Left lung (tissue), 10 donors: ENCODE results near the gene GNAS-AS1. TPM values are rescaled to one million over a fixed set of nuclear protein-coding genes. Genes with fewer than 3 reads are reported as not detected.
A peak's percentile ranks its signal among the peaks of the same experiment; 100 is the strongest.

ENCODE experiments used
- ATAC-seq: fragments of 200-7000 bp; cut with Tn5 transposase; one replicate; pipeline ENCODE4 v1.9.1; 2020; ENCODE audit warnings: moderate library complexity
- DNase-seq, 4 donors: peaks; one replicate each; pipeline ENCODE4 v3.0.0-alpha.2; 2013 to 2020
- H3K27ac ChIP-seq, 2 donors: fragments of 200-600 bp; sonication (generic) in 1 of 2; one replicate each; pipeline versions ENCODE4 v1.5.0 to v1.8.0; 2020 to 2021
- H3K27me3 ChIP-seq, 2 donors: fragments of 200-600 bp; sonication (generic) in 1 of 2; one replicate each; pipeline versions ENCODE4 v1.5.0 to v1.8.0; 2020 to 2021
- H3K36me3 ChIP-seq, 2 donors: fragments of 200-600 bp; sonication (generic) in 1 of 2; one replicate each; pipeline versions ENCODE4 v1.5.0 to v1.8.0; 2020 to 2021
- H3K4me1 ChIP-seq, 2 donors: fragments of 200-600 bp; one replicate each; pipeline ENCODE4 v1.8.0; 2021
- H3K4me3 ChIP-seq, 2 donors: fragments of 200-600 bp; sonication (generic) in 1 of 2; one replicate each; pipeline versions ENCODE4 v1.5.0 to v1.8.0; 2020 to 2021; ENCODE audit warnings: mild to moderate bottlenecking in 1 of 2
- H3K9me3 ChIP-seq, 2 donors: fragments of 200-600 bp; sonication (generic) in 1 of 2; one replicate each; pipeline versions ENCODE4 v1.5.0 to v1.8.0; 2020 to 2021
- intact Hi-C, 2 donors: fragments of 100-400 bp; cut with DNase I; formaldehyde crosslinking; loops; one replicate each; pipeline versions ENCODE4 v1.11.2 to v1.14.2; 2022
- polyA plus RNA-seq, 6 donors: library from polyadenylated mRNA; unstranded; fragments of 120-200 nt; gene quantifications; one replicate each; pipeline ENCODE4 v1.2.1, GENCODE V29; 2013; ENCODE audit not compliant: insufficient read length in 6 of 6
- total RNA-seq, 2 donors: library from RNA; stranded (reverse); fragmentation: NEBNext Ultra II Directional; extraction: Animal tissue kit (Norgen Biotek cat#: 25700); gene quantifications; one replicate each; pipeline ENCODE4 v1.2.1, GENCODE V29; 2021
- TF ChIP-seq, protein P1 (sequence below), 2 donors: fragments of 200-600 bp; sonication (generic) in 1 of 2; IDR thresholded peaks; one replicate each; pipeline versions ENCODE4 v1.5.0 to v1.8.0; 2021; ENCODE audit warnings: antibody characterized with exemption in 2 of 2
- donor health status: DM: no; HTN: yes; CAD: no.
- donor health status: DM: no; HTN: no; CAD: no.

GNAS-AS1 gene
- total and polyA plus RNA-seq, 8 donors, result 0.15 to 1.5 (median 1.1) TPM

DNA sequence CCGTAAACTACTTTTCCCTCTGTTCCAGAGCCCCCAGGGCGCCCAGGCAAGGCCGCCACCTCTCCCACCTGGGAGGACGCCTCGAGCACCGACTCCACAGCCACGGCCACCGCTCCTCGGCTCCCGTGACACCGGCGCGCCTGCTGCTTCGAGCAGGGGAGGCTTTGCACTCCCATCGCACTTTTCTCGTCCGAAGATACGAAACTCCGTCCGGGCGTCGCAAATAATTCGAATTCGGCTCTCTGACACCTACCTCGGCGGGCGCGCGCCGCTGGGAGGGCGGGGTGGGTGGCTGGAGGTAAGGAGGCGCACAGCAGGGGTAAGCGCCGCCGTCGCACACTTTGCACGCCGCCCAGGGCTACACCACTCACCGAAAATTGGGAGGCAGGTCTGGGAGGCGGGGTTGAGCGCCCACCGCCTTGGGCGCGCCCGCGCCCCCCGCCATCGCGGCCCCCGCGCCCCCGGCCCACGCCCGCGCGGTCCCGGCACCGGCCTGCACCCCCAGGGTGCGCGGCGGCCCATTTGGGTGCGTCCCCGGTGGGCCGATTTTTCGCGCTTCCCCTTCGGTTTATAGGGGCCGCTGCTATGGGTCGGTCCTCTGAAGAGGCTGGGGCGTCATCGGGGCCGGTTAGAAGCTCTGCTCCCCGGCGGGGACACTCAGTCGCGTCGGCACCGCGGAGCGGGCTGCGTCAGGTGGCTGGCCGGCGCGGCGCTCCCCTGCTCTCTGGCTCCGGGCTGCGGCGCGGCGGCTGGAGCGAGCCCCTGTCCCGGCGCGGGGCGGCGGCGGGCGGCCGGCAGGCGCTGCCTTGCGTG is 38.0 kb upstream of the GNAS-AS1 start:
- Histone ChIP-seq H3K27me3 (no peaks in the 10 kb centered on the region), H3K4me3 (peak overlapping the region; percentile 42 to 72), H3K36me3 (no peaks in the 10 kb centered on the region), H3K4me1 (peaks cover 4 to 21% of the 10 kb centered on the region in 2 donors), H3K27ac (peak overlapping the region; percentile 91 to 99), H3K9me3 (no peaks in the 10 kb centered on the region)
- TF ChIP-seq, protein P1, sequence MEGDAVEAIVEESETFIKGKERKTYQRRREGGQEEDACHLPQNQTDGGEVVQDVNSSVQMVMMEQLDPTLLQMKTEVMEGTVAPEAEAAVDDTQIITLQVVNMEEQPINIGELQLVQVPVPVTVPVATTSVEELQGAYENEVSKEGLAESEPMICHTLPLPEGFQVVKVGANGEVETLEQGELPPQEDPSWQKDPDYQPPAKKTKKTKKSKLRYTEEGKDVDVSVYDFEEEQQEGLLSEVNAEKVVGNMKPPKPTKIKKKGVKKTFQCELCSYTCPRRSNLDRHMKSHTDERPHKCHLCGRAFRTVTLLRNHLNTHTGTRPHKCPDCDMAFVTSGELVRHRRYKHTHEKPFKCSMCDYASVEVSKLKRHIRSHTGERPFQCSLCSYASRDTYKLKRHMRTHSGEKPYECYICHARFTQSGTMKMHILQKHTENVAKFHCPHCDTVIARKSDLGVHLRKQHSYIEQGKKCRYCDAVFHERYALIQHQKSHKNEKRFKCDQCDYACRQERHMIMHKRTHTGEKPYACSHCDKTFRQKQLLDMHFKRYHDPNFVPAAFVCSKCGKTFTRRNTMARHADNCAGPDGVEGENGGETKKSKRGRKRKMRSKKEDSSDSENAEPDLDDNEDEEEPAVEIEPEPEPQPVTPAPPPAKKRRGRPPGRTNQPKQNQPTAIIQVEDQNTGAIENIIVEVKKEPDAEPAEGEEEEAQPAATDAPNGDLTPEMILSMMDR (IDR thresholded peaks at IDR 0.05), result no peak
- intact Hi-C loops, result no loop called here
- peak; percentile 55 for ATAC-seq
- DNase-seq, result peak; percentile 80 to 92 (median 86)

DNA sequence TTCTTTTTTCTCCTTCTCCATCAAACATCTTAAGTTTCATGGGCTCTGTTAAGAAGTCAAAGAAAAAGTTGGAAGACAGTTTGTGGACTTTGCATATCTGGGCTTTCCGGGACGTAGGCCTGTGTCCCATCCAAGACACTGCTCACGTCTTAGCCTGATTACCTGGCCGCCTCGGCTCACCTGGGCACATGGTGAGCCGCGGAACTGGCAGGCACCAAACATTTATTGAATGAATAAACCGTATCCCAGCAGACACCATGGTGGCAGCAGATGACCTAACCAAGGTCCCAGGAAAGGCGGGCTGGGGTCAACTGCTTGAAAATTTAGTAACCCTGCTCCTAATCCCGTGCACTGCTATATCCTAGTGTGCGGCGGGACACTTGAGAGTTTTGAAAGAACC is 37.4 kb upstream of the GNAS-AS1 start:
- Histone ChIP-seq H3K4me3 (peak overlapping the region; percentile 42 to 72), H3K27ac (peak overlapping the region in 1 of 2 donors; percentile 37), H3K9me3 (no peaks in the 10 kb centered on the region), H3K27me3 (no peaks in the 10 kb centered on the region), H3K36me3 (no peaks in the 10 kb centered on the region), H3K4me1 (peaks cover 0 to 15% of the 10 kb centered on the region in 2 donors)
- TF ChIP-seq, protein P1 (IDR thresholded peaks at IDR 0.05), result no peak
- ATAC-seq (no peak), DNase-seq (no peak)
- intact Hi-C loops, result no loop called here

DNA sequence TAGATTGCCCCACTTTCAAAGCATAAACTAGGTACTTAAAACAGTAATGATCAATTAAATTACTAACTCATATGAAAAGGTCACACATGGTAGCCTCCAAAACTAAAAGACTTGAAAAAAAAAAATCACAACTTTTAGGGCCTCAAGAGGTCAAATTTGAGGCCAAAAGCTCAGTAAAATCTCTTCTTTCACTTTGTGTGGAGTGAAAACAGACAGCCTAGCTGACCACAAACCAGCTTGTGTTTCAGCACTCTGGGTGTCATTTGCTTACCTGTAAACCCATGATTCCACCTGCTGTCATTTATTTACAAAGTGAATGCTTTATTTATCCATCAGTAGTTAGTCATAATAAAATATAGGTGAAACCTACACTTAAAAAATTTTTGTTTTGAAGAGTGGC is 35.8 kb upstream of the GNAS-AS1 start:
- Histone ChIP-seq H3K4me1 (peaks cover 0 to 10% of the 10 kb centered on the region in 2 donors), H3K4me3 (no peak overlapping the region), H3K36me3 (no peaks in the 10 kb centered on the region), H3K27ac (no peak overlapping the region), H3K9me3 (no peaks in the 10 kb centered on the region), H3K27me3 (no peaks in the 10 kb centered on the region)
- no peak for ATAC-seq
- TF ChIP-seq, protein P1 (IDR thresholded peaks at IDR 0.05), result no peak
- intact Hi-C loops, result no loop called here
- DNase-seq, result no peak

DNA sequence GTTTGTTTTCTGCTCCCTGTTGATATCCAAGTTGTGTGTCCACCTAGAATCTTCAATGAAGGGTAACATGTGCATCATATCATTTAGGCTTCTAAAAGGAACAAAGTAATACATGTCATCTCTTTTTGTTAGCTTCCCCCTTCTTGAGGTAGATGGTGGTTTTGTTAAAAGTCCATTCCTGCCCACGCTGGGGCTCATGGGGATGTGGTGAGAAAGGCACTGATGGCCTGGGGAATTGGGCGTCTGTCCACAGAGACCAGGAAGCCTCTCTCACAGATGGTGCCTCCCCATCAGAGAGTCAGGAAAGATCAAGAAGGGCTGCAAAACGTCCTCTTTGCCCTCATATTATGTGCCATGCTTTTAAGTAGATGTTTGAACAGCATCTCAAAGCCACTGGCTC is 34.3 kb upstream of the GNAS-AS1 start:
- Histone ChIP-seq H3K9me3 (no peaks in the 10 kb centered on the region), H3K4me1 (peaks cover 0 to 3% of the 10 kb centered on the region in 2 donors), H3K27me3 (no peaks in the 10 kb centered on the region), H3K4me3 (no peak overlapping the region), H3K36me3 (no peaks in the 10 kb centered on the region), H3K27ac (no peak overlapping the region)
- intact Hi-C loops, result no loop called here
- TF ChIP-seq, protein P1 (IDR thresholded peaks at IDR 0.05), result no peak
- ATAC-seq (no peak), DNase-seq (no peak)

DNA sequence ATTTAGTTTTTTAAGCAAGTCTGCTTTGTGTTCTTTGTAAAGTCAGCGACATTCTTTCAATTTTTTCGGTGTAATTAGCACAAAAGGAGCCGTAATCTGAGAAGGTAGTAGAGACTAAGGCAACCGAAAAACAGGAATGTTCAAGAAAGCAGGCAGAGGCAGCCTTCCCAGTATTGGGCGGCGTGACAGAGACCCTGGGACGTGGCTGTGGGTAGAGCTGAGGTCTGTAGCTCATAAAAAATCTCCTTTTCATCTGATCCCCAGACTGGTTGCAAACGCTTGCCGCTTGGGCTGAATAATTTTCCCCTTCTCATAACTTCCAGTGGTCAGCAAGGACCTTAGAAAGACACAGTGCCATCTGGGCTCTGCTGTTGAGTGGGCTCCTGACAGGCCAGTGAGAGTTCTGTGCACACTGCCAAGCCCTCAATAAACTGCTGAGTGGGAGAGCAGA is 32.6 kb upstream of the GNAS-AS1 start:
- DNase-seq, result no peak
- Histone ChIP-seq H3K27me3 (no peaks in the 10 kb centered on the region), H3K4me3 (no peak overlapping the region), H3K9me3 (no peaks in the 10 kb centered on the region), H3K27ac (no peak overlapping the region), H3K36me3 (no peaks in the 10 kb centered on the region), H3K4me1 (no peaks in the 10 kb centered on the region)
- intact Hi-C loops, result no loop called here
- ATAC-seq, result no peak
- TF ChIP-seq, protein P1 (IDR thresholded peaks at IDR 0.05), result no peak
